ENCODE measurements around the gene SORCS2. TPM values are rescaled to one million over a fixed set of nuclear protein-coding genes. Genes with fewer than 3 reads are reported as not detected.
"Not testable (repeated sequence)": the region's sequence is repeated elsewhere in the genome, so short reads cannot be mapped to it uniquely, and the experiment has no call there.

The SORCS2 gene
- total and polyA plus RNA-seq, 2 donors, result 2.2 to 2.7 TPM

GRCh38 chr4:7158081-7158750 is 34.1 kb upstream of the SORCS2 start:
- no peaks in the 10 kb centered on the region for H3K36me3 ChIP-seq (ENCODE audit: control insufficient read depth in 2 of 2, insufficient read depth in 2 of 2, low read length in 1 of 2)
- 86% methylated on average over 18 of the region's 18 CpGs for WGBS
- H3K9me3 ChIP-seq (ENCODE audit: control insufficient read depth in 2 of 2, insufficient read depth in 1 of 2, low read length in 1 of 2), result no peaks in the 10 kb centered on the region
- peaks cover 0 to 3% of the 10 kb centered on the region in 2 donors for H3K27me3 ChIP-seq (ENCODE audit: control insufficient read depth in 2 of 2, insufficient read depth in 1 of 2, low read length in 1 of 2)
- peaks cover 0 to 4% of the 10 kb centered on the region in 2 donors for H3K4me1 ChIP-seq (ENCODE audit: control insufficient read depth in 2 of 2, insufficient read depth in 2 of 2, low read length in 2 of 2)
- DNase-seq (ENCODE audit: low read depth in 6 of 9, low spot score in 9 of 9), result no peak
- H3K4me3 ChIP-seq (ENCODE audit: low read length in 2 of 2), result no peak overlapping the region
- H3K27ac ChIP-seq (ENCODE audit: low read depth in 1 of 2, low read length in 1 of 2), result no peak overlapping the region

- Histone ChIP-seq H3K9me3 (ENCODE audit: control insufficient read depth in 2 of 2, insufficient read depth in 1 of 2, low read length in 1 of 2) (no peaks in the 10 kb centered on the region), H3K27ac (ENCODE audit: low read depth in 1 of 2, low read length in 1 of 2) (no peak overlapping the region), H3K27me3 (ENCODE audit: control insufficient read depth in 2 of 2, insufficient read depth in 1 of 2, low read length in 1 of 2) (peaks cover 0 to 3% of the 10 kb centered on the region in 2 donors), H3K36me3 (ENCODE audit: control insufficient read depth in 2 of 2, insufficient read depth in 2 of 2, low read length in 1 of 2) (no peaks in the 10 kb centered on the region), H3K4me1 (ENCODE audit: control insufficient read depth in 2 of 2, insufficient read depth in 2 of 2, low read length in 2 of 2) (peaks cover 0 to 4% of the 10 kb centered on the region in 2 donors), H3K4me3 (ENCODE audit: low read length in 2 of 2) (no peak overlapping the region)
- WGBS, result 74% methylated on average over 10 of the region's 10 CpGs
- no peak for DNase-seq (ENCODE audit: low read depth in 6 of 9, low spot score in 9 of 9)
Measured at GRCh38 chr4:7158991-7159390, 33.3 kb upstream of the SORCS2 start.

- Histone ChIP-seq H3K4me3 (ENCODE audit: low read length in 2 of 2) (no peak overlapping the region), H3K4me1 (ENCODE audit: control insufficient read depth in 2 of 2, insufficient read depth in 2 of 2, low read length in 2 of 2) (peaks cover 0 to 4% of the 10 kb centered on the region in 2 donors), H3K27me3 (ENCODE audit: control insufficient read depth in 2 of 2, insufficient read depth in 1 of 2, low read length in 1 of 2) (peaks cover 0 to 3% of the 10 kb centered on the region in 2 donors), H3K36me3 (ENCODE audit: control insufficient read depth in 2 of 2, insufficient read depth in 2 of 2, low read length in 1 of 2) (no peaks in the 10 kb centered on the region), H3K27ac (ENCODE audit: low read depth in 1 of 2, low read length in 1 of 2) (no peak overlapping the region), H3K9me3 (ENCODE audit: control insufficient read depth in 2 of 2, insufficient read depth in 1 of 2, low read length in 1 of 2) (no peaks in the 10 kb centered on the region)
- no peak for DNase-seq (ENCODE audit: low read depth in 6 of 9, low spot score in 9 of 9)
- WGBS, result 94% methylated on average over 6 of the region's 6 CpGs
Measured at GRCh38 chr4:7159923-7160322, 32.4 kb upstream of the SORCS2 start.

- Histone ChIP-seq H3K4me3 (ENCODE audit: low read length in 2 of 2) (no peak overlapping the region), H3K27me3 (ENCODE audit: control insufficient read depth in 2 of 2, insufficient read depth in 1 of 2, low read length in 1 of 2) (peaks cover 0 to 3% of the 10 kb centered on the region in 2 donors), H3K36me3 (ENCODE audit: control insufficient read depth in 2 of 2, insufficient read depth in 2 of 2, low read length in 1 of 2) (no peaks in the 10 kb centered on the region), H3K4me1 (ENCODE audit: control insufficient read depth in 2 of 2, insufficient read depth in 2 of 2, low read length in 2 of 2) (peaks cover 0 to 4% of the 10 kb centered on the region in 2 donors), H3K9me3 (ENCODE audit: control insufficient read depth in 2 of 2, insufficient read depth in 1 of 2, low read length in 1 of 2) (no peaks in the 10 kb centered on the region), H3K27ac (ENCODE audit: low read depth in 1 of 2, low read length in 1 of 2) (no peak overlapping the region)
- no peak for DNase-seq (ENCODE audit: low read depth in 6 of 9, low spot score in 9 of 9)
- 97% methylated on average over 11 of the region's 11 CpGs for WGBS
Measured at GRCh38 chr4:7160439-7160838, 31.9 kb upstream of the SORCS2 start.

- no peaks in the 10 kb centered on the region for H3K36me3 ChIP-seq (ENCODE audit: control insufficient read depth in 2 of 2, insufficient read depth in 2 of 2, low read length in 1 of 2)
- peaks cover 0 to under 1% of the 10 kb centered on the region in 2 donors for H3K4me1 ChIP-seq (ENCODE audit: control insufficient read depth in 2 of 2, insufficient read depth in 2 of 2, low read length in 2 of 2)
- H3K27me3 ChIP-seq (ENCODE audit: control insufficient read depth in 2 of 2, insufficient read depth in 1 of 2, low read length in 1 of 2), result peaks cover 0 to 3% of the 10 kb centered on the region in 2 donors
- H3K27ac ChIP-seq (ENCODE audit: low read depth in 1 of 2, low read length in 1 of 2), result no peak overlapping the region
- H3K9me3 ChIP-seq (ENCODE audit: control insufficient read depth in 2 of 2, insufficient read depth in 1 of 2, low read length in 1 of 2), result no peaks in the 10 kb centered on the region
- DNase-seq (ENCODE audit: low read depth in 6 of 9, low spot score in 9 of 9), result no peak
- 94% methylated on average over 10 of the region's 10 CpGs for WGBS
- no peak overlapping the region for H3K4me3 ChIP-seq (ENCODE audit: low read length in 2 of 2)
Measured at GRCh38 chr4:7160951-7161440, 31.3 kb upstream of the SORCS2 start.

- DNase-seq (ENCODE audit: low read depth in 6 of 9, low spot score in 9 of 9), result no peak
- Histone ChIP-seq H3K36me3 (ENCODE audit: control insufficient read depth in 2 of 2, insufficient read depth in 2 of 2, low read length in 1 of 2) (no peaks in the 10 kb centered on the region), H3K4me1 (ENCODE audit: control insufficient read depth in 2 of 2, insufficient read depth in 2 of 2, low read length in 2 of 2) (no peaks in the 10 kb centered on the region), H3K27ac (ENCODE audit: low read depth in 1 of 2, low read length in 1 of 2) (no peak overlapping the region), H3K4me3 (ENCODE audit: low read length in 2 of 2) (no peak overlapping the region), H3K9me3 (ENCODE audit: control insufficient read depth in 2 of 2, insufficient read depth in 1 of 2, low read length in 1 of 2) (no peaks in the 10 kb centered on the region), H3K27me3 (ENCODE audit: control insufficient read depth in 2 of 2, insufficient read depth in 1 of 2, low read length in 1 of 2) (peaks cover 0 to 3% of the 10 kb centered on the region in 2 donors)
- 88% methylated on average over 6 of the region's 6 CpGs for WGBS
Measured at GRCh38 chr4:7161721-7162214, 30.6 kb upstream of the SORCS2 start.

- not testable (repeated sequence) for H3K27ac ChIP-seq (ENCODE audit: low read depth in 1 of 2, low read length in 1 of 2); H3K27me3 ChIP-seq (ENCODE audit: control insufficient read depth in 2 of 2, insufficient read depth in 1 of 2, low read length in 1 of 2); H3K4me3 ChIP-seq (ENCODE audit: low read length in 2 of 2); H3K36me3 ChIP-seq (ENCODE audit: control insufficient read depth in 2 of 2, insufficient read depth in 2 of 2, low read length in 1 of 2); DNase-seq (ENCODE audit: low read depth in 6 of 9, low spot score in 9 of 9); H3K9me3 ChIP-seq (ENCODE audit: control insufficient read depth in 2 of 2, insufficient read depth in 1 of 2, low read length in 1 of 2); H3K4me1 ChIP-seq (ENCODE audit: control insufficient read depth in 2 of 2, insufficient read depth in 2 of 2, low read length in 2 of 2)
- WGBS, result 85% methylated on average over 28 of the region's 28 CpGs
Measured at GRCh38 chr4:7165056-7165873, 27.1 kb upstream of the SORCS2 start.

GRCh38 chr4:7165874-7166201 is 26.5 kb upstream of the SORCS2 start:
- H3K27ac ChIP-seq (ENCODE audit: low read depth in 1 of 2, low read length in 1 of 2), result no peak overlapping the region
- no peaks in the 10 kb centered on the region for H3K36me3 ChIP-seq (ENCODE audit: control insufficient read depth in 2 of 2, insufficient read depth in 2 of 2, low read length in 1 of 2)
- no peak overlapping the region for H3K4me3 ChIP-seq (ENCODE audit: low read length in 2 of 2)
- DNase-seq (ENCODE audit: low read depth in 6 of 9, low spot score in 9 of 9), result no peak
- no peaks in the 10 kb centered on the region for H3K27me3 ChIP-seq (ENCODE audit: control insufficient read depth in 2 of 2, insufficient read depth in 1 of 2, low read length in 1 of 2)
- no peaks in the 10 kb centered on the region for H3K9me3 ChIP-seq (ENCODE audit: control insufficient read depth in 2 of 2, insufficient read depth in 1 of 2, low read length in 1 of 2)
- 94% methylated on average over 9 of the region's 9 CpGs for WGBS
- H3K4me1 ChIP-seq (ENCODE audit: control insufficient read depth in 2 of 2, insufficient read depth in 2 of 2, low read length in 2 of 2), result peaks cover 0 to 2% of the 10 kb centered on the region in 2 donors

GRCh38 chr4:7166237-7166636 is 26.1 kb upstream of the SORCS2 start:
- H3K4me1 ChIP-seq (ENCODE audit: control insufficient read depth in 2 of 2, insufficient read depth in 2 of 2, low read length in 2 of 2), result peaks cover 0 to 2% of the 10 kb centered on the region in 2 donors
- no peaks in the 10 kb centered on the region for H3K36me3 ChIP-seq (ENCODE audit: control insufficient read depth in 2 of 2, insufficient read depth in 2 of 2, low read length in 1 of 2)
- H3K4me3 ChIP-seq (ENCODE audit: low read length in 2 of 2), result no peak overlapping the region
- no peaks in the 10 kb centered on the region for H3K27me3 ChIP-seq (ENCODE audit: control insufficient read depth in 2 of 2, insufficient read depth in 1 of 2, low read length in 1 of 2)
- no peak overlapping the region for H3K27ac ChIP-seq (ENCODE audit: low read depth in 1 of 2, low read length in 1 of 2)
- H3K9me3 ChIP-seq (ENCODE audit: control insufficient read depth in 2 of 2, insufficient read depth in 1 of 2, low read length in 1 of 2), result no peaks in the 10 kb centered on the region
- 95% methylated on average over 3 of the region's 3 CpGs for WGBS
- DNase-seq (ENCODE audit: low read depth in 6 of 9, low spot score in 9 of 9), result no peak

All from thymus (tissue), 11 donors.